ENCODE data around the gene SYT2.
"Not testable (repeated sequence)": the region's sequence is repeated elsewhere in the genome, so short reads cannot be mapped to it uniquely, and the experiment has no call there.

SYT2 gene

DNA sequence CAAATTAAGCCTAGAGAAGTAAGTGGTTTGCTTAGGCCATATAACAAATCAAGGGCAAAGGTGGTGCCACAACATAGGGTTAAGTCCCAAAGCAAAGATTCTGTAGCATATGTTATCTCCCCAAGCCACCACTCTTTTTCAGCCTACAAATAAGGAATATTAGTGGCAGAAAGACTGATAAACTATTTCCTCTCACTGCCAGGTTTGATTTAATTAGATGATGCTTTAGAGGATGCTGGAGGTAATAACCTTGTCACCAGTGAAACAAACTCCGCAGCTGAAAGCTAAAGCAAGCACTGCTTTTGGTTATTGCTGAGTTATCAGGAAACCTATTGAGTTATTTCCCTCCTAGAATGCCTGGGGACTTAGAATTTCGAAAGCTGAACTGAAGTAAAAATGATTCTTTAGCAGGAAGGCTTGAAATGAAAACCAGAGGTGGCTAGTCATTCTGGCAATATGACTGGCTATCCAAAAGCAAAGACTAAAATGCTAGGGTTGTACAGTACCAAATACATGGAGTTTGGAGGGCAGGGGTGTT is 145.2 kb downstream of the SYT2 start:
- no peak for DNase-seq

DNA sequence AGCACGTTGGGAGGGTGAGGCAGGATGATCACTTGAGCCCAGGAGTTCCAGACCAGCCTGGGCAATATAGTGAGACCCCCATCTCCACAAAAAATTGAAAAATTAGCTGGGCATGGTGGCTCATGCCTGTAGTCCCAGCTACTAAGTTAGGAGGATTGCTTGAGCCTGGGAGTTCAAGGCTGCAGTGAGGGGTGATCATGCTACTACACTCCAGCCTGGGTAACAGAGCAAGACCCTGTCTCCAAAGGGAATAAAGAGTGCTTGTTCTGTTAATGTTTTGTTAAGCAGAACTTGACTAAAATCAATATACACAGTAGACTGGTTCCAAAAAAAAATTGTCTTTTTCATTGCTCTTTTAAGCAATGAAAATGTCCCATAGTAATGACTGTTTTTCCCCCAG is 146.4 kb downstream of the SYT2 start:
- DNase-seq: no peak

DNA sequence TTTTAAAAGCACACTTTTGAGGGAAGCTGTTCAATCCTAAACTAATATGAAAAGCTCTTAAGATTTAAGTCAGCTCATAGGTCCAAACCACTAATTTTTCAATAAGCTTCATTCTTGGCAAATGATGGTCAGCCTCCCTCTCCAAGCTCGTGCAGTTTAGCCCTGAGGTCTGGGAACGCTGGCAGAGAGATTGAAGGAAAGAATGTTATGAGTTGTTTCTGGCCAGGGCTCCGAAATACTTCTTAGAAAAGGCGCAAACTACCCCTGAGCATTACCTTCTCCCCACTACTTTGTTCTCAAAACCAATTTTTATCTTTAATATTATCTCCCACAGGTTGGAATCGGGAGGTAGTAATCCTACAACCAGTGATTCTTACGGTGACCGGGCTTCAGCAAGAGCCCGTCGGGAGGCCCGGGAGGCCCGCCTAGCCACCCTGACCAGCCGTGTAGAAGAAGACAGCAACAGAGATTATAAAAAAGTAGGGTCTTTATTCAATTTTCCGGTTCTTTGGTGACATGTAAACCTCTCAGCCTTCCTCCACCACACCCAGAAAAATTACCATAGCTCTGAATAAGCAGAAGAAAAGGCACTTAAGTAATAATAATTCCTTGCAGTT is 147.7 kb downstream of the SYT2 start:
- DNase-seq: no peak

DNA sequence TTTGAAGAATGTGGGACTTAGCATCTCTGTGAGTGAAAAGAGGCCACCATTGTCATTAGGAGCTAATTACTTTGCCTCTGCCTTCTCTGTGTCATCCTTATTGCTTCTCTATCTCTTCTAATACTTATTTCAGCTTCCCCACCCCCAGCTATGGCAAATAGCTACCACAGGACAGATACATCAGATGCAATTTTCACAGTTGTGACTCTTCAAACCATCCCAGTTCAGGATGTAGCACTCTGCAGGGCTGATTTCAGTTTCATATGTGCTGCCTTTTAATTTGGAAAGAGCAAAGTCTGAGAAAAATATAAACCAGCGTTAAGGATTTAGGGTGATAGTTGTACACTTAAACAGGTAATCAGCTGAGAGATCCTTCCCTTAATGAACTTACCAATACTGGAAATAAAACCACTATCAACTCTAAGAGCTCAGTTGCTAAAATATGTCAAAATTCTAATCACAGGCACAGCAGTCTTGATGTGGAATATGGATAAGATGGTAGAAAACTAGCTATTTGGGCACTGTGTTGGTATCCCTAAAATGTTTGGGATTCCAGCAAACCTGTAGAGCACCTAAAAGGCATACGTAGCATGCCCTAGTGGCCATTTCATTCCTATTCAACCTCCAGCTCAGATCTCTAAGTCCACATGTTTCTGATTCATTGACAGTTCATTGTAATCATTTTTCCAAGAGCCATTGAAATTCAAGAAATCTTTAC is 148.4 kb downstream of the SYT2 start:
- DNase-seq: no peak

DNA sequence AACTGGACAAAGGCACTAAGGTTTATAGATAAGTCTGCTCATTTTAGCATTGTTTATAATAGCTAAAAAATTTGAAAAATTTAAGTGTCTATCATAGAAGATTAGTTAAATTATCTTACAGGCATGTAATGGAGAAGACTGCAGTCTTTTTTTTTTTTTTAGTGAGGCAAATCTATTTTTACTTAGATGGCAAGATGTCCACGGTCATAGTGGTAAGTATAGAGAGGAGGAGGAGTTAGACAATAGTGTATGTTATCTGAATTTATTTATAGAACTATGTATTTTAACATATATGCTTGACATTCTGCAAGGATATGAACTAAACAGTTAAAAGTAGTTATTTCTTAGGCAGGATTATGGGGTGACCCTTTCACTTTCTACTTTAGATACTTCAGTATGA is 149.0 kb downstream of the SYT2 start:
- DNase-seq: no peak

DNA sequence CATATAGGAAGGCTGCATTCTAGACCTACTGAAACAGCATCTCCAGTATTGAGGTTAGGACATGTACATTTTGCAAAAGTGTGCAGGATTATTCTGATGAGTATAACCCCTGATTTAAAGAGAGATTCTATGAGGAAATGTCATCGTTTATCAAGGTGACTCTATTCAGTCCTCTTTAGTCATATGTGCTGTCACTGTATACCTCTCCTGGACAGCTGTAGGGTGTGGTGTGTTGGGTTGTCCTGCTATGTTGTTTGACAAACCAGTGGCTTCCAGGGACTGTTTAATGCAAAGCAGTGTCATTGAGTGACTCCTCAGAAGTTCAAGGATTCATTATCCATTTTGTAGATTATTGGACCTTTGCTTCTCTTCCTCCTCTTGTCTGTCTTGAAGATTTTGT is 152.6 kb downstream of the SYT2 start:
- not testable (repeated sequence) for DNase-seq

DNA sequence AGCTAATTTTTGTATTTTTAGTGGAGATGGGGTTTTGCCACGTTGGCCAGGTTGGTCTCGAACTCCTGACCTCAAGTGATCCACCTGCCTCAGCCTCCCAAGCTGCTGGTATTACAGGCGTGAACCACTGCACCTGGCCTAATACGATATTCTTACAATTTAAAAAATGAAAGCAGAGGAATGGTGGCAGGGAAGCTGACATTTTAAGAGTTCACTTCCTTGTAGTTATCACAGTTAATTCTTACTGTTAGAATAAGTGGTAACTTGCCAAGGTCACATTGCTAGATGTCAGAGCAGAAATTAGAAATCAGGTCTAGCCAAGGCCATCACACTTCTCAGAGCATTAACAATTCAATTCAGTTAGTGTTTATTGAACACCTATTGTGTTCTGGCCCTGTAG is 154.2 kb downstream of the SYT2 start:
- DNase-seq: not testable (repeated sequence)

DNA sequence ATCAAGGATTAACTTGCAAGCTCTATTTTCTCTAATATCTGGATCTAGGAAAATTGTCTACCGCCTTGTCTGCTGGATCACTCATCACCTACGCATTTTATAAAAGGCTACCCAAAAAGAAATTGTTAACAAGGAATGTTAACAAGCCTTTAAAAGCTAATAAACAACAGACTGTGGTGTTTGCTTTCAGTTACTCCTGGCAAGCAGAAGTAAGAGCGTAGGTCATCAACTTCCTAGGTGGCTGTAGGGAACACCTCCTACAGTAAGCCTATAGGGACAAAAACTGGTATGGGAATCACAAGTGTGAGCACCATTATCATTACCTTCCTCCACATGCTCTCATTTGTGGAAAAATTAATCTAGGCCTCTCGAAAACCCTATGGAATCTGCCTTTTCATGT is 155.6 kb downstream of the SYT2 start:
- not testable (repeated sequence) for DNase-seq

DNA sequence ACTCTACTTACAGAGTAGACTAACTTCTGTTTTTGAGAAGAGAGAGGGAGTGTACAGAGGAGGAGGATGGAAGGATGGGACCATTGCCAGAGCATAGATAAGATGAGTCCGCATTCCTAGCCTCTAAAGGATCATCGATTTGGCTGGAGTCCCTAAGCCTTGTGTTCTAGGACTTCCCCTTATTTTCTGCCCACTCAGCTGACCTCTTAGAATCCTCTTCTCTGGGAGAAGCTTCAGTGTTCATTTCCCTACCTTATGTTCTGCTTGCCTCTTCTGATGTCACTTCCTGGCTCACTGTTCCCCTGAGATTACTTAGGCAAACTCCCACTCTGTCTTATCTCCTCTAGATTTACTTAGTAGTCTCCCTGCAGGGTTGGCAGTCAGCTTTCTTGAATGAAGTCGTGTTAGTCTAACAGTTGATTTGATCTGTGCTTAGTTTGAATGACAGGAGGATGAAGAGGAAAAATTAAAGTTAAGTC is 156.7 kb downstream of the SYT2 start:
- no peak for DNase-seq

DNA sequence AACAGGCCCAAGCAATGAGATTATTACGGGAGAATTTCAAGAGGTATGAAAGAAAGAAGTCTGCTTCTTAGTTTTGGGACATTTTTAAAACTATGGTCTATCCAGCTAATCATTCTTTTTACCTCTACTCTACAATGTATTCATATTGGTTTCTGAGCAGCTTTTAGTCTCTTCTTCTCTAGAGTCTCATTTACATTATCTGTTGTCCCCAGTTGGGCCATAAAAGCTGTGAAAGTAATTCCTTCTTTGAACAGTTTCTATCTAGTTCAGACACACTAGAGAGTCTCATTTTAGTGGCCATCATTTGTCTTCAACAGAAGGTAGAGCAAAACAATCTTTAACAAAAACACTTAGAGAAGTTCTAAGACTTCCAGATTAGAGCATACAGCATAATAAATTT is 157.2 kb downstream of the SYT2 start:
- not testable (repeated sequence) for DNase-seq

DNA sequence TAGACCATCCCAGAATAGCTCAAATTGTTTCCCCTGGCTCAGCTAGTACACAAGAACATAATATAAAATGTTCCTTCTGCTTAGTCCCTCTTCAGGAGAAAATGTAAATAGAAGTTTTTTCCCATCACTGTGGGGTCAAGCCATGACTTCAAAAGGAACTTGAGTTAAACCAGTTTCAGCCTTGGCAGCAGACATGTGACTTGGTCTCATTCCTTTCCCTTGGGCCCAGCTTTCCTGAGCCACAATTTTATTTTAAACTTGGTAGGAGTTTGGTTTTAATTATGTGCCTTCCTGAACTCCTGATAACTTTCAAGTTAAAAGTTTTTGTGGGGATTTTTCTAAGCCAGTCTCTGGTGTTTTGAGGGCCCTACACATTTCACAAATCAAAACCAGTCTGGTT is 157.6 kb downstream of the SYT2 start:
- not testable (repeated sequence) for DNase-seq

DNA sequence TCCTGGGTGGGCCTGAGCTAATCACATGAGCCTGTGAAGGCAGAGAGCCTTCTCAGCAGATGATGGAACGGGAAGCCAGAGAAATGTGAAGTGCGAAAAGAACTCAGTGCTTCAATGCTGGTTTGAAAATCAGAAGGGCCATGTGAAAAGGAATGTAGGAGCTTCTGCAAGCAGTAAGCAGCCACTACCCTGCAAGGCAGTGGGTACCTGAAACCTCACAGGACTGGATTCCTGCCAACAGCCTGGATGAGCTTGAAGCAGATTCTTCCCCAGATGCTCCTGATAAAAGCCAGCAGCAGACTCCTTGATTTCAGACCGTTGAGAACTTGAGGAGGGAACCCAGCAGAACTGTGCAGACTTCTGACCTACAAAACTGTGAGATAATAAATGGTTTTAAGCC is 158.6 kb downstream of the SYT2 start:
- no peak for DNase-seq

DNA sequence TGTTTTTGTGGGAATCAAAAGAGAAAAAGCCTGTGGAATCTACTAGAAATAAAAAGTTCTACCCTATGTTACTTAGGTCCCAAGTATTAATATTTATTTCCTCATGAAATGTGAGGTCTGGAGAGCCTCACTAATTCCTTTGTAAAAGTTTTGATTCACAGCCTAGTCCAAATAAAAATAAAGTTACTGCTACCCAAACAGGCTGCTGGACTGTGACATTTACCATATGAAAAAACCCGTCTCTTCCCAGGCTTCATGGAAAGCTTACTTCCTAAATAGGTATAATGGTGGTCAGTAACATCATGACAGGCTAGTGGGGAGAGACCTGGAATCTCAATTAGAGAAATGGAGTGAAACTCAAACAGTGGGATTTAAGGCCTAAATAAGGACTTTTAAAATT is 160.2 kb downstream of the SYT2 start:
- DNase-seq: not testable (repeated sequence)

DNA sequence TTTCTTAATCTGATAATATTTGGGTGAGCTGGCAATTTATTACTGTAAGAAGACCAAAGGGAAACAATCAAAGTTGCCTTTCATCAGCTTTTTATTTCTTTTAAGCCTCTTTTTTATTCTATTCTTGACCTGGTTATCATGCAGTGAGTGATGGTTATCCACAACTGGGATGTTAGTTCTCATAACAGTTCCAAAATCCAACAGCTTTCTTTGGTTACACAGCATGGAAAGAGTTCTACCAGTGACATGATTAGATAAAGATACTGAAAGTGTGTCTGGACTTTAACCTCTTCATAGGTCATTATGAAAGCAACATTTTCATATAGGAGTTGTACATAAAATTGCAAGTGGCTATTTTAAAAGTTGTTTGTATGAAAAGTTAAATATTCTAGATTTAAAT is 163.0 kb downstream of the SYT2 start:
- no peak for DNase-seq

DNA sequence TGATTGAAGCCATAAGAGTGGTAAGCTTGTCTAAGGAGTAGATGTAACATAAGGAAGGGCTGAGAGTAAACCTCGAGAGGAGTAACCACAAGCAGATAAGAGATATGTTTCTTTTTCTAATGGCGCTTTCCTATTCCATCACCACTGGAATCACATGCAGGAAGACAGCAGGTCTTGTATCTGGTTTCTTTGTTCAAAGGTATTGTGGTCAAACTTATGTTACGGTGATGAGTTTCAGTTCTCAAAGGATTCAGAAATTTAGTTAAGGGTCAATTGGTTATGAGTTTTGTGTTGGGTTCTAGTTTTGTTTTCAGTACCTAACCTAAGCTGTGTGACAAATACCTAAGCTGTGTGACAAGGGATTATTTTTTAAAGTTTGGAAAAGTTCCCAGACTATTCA is 163.5 kb downstream of the SYT2 start:
- DNase-seq: not testable (repeated sequence)

DNA sequence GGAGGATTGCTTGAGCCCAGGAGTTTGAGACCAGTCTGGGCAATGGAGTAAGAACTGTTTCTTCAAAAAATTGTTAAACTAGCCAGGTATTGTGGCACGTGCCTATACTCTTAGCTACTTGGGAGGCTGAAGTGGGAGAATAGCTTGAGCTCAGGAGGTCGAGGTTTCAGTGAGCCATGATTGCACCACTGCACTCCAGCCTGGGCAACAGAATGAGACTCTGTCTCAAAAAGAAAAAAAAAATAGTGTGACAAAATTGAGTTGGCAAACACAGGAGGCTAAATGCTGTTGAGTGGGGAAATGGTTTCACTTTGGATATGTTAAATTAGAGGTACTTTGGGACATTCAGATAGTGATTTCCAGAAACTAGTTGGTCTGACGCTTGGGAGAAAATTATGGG is 163.9 kb downstream of the SYT2 start:
- DNase-seq: not testable (repeated sequence)

DNA sequence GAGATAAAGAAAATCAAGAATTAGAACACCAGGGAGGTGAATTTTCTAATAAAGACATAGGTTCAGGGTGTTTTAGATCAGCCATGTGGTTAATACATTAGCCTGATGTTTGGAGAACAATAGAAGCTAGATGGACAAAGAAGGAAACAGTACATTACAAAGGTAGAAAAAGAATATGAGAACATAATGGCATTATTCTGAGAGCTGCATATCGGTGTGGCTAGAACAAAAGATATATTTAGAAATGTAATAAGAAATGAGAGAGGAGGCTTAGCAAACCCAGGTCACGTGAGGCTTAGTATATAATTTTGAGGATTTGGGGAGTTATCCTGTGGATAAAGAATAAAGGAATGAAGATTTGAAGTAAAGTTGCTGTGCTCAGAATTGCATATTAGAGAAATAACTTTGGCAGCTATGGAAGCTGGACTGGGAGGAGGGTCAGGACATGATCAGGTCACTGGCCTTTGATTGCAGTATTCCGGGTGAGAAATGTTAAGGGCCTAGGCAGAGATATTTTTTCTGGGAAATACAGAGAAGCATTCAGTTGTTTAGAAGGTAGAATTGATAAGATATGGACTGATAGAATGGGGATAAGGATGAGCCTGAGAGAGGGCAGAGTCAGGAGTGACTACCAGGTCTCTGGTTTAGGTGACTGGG is 164.5 kb downstream of the SYT2 start:
- DNase-seq: not testable (repeated sequence)

DNA sequence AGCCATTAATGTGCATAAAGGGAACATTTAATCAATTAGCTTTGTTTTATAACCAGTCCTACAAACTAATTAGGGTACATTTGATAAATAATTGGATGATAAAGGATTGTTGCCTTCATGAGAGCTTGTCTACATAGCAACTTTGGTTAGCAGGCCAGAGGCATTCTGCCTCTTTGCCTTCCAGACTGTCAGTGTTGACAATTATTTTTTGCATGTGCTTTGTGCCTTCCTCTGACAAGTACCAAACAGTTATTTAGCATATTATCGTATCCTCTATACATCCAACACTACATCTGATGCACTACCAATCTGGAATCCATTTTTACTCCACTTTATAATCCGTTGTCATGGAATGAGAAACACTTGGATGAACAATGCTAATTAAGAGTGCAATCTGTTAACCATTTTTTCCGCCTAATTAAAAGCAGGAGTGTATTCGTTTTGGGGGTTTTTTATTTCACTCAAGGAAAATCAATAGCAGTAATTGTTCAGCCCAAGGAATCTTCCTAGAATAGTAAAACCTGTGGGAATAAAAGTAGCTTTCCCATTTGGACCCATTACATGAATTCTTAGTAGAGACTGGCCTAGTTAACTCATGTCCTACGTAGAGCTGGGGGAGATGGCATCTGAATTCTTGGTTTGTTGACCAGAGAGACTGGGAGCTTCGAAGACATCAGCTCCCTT is 165.3 kb downstream of the SYT2 start:
- DNase-seq: not testable (repeated sequence)

DNA sequence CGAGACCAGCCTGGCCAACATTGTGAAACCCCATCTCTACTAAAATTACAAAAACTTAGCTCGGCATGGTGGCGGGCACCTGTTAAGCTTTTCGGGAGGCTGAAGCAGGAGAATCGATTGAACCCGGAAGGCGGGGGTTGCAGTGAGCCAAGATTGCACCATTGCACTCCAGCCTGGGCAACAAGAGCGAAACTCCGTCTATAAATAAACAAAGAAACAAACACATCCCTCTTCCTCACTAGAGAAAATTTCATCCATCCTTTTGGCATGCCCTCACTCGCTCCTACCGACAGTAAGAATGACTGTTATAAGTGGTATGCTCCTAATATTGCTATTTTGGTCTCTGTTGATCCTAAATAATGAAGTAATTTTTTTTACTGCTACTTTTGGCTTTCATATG is 166.7 kb downstream of the SYT2 start:
- DNase-seq: not testable (repeated sequence)

DNA sequence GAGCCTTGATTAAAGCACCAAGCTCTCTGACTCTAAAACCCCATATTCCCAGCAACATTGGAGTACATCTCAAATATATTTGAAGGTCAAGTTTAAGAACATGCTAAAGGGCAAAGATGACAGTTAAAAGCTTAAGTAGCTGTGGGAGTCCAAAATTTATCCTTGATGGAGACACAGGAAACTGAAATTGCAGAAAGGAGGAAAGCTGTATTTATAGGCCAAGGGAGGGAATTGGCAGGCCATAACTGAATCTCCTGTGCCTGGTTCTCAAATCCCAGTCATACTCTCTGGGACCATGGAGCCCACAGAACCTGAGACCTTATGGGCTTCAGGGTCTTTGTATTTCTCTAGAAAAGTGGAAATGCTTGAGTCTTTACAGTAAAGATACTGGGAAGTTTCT is 167.8 kb downstream of the SYT2 start:
- not testable (repeated sequence) for DNase-seq

DNA sequence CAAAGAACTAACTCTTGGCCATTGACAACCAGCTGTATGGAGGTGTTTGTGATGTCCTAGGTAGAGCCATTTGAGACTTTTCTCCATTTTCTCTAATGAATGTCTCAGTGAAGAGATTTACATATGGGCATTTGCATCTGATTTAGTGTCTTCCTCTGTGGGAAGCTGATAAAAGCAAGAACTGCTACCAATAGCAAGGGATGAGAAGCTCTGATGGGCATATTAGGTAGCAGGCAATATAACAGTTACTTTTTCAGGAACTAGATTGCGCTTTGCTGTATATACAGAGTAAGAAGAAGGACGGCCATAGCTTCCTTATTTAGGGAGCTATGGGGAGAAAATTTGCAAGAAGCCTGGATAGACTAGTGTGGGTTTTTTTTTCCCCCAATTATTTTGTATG is 169.4 kb downstream of the SYT2 start:
- not testable (repeated sequence) for DNase-seq
